Body of pancreas (tissue), 4 donors: ENCODE results near the gene NUBPL. TPM values are rescaled to one million over a fixed set of nuclear protein-coding genes. Genes with fewer than 3 reads are reported as not detected.
"Not testable (repeated sequence)": the region's sequence is repeated elsewhere in the genome, so short reads cannot be mapped to it uniquely, and the experiment has no call there.

Experiments
- ATAC-seq: fragments of 150-250 bp; one replicate; pipeline ENCODE4 v1.9.1; 2016
- DNase-seq, 4 donors: peaks; one replicate each; pipeline ENCODE4 v3.0.0-alpha.2; 2019
- H3K27ac ChIP-seq, 4 donors: fragments of 200-600 bp; sonication (generic); 1 replicate in 3 of 4; 2 replicates in 1 of 4; pipeline versions ENCODE4 v1.5.1 to v1.6.1; 2016 to 2019; ENCODE audit warnings: mild to moderate bottlenecking in 1 of 4, mixed read lengths in 1 of 4, moderate library complexity in 1 of 4
- H3K27me3 ChIP-seq, 2 donors: fragments of 200-600 bp; sonication (generic); one replicate each; pipeline ENCODE4 v1.6.0; 2016; ENCODE audit warnings: mild to moderate bottlenecking in 1 of 2
- H3K36me3 ChIP-seq, 2 donors: fragments of 200-600 bp; sonication (generic); replicated peaks in 1 of 2; 2 replicates each; pipeline ENCODE4 v1.5.1; 2016; ENCODE audit warnings: low read depth in 2 of 2; ENCODE audit not compliant: insufficient read depth in 1 of 2
- H3K4me1 ChIP-seq: fragments of 200-600 bp; sonication (generic); one replicate; pipeline ENCODE4 v1.6.0; 2016
- H3K4me3 ChIP-seq, 2 donors: fragments of 200-600 bp; sonication (generic); 1 replicate in 1 of 2; 2 replicates in 1 of 2; pipeline ENCODE4 v1.5.1; 2016 to 2019
- H3K9me3 ChIP-seq, 3 donors: fragments of 200-600 bp; sonication (generic); 1 replicate in 2 of 3; 2 replicates in 1 of 3; pipeline ENCODE4 v1.5.1; 2016
- POLR2A ChIP-seq, 3 donors: fragments of 450-650 bp; IDR thresholded peaks; one replicate each; pipeline ENCODE4 v1.6.1; 2016; ENCODE audit warnings: antibody characterized with exemption in 3 of 3, mild to moderate bottlenecking in 2 of 3
- WGBS, 2 donors: methylation state at CpG; one replicate each; pipeline ENCODE4 v1.1.5; 2017; 5-methylcytosine and 5-hydroxymethylcytosine counted together
- intact Hi-C: fragments of 100-400 bp; cut with DNase I; formaldehyde crosslinking; loops from one replicate; pipeline ENCODE4 v1.15.1; 2023
- total RNA-seq, 2 donors: library from RNA; depleted of rRNA; stranded (reverse); fragments of >200 nt; gene quantifications; one replicate each; pipeline ENCODE4 v1.1.0, GENCODE V29; 2016
- TF ChIP-seq, protein P1 (sequence below), 7 experiments: fragments of 450-650 bp in 4 of 7; fragments of 200-600 bp in 3 of 7; sonication (generic) in 3 of 7; IDR thresholded peaks; one replicate each; pipeline ENCODE4 v1.5.1; 2016 to 2019; ENCODE audit warnings: antibody characterized with exemption in 7 of 7

Gene NUBPL
- total RNA-seq, 2 donors from 2014 or later, result 4.7 to 18.5 TPM

GRCh38 chr14:31700282-31701074 lies 139.3 kb downstream of the NUBPL start:
- no peaks in the 10 kb centered on the region for H3K4me1 ChIP-seq
- H3K36me3 ChIP-seq, result no peaks in the 10 kb centered on the region
- no peak for ATAC-seq
- no peak overlapping the region for H3K27ac ChIP-seq
- intact Hi-C loops, result no loop called here
- H3K27me3 ChIP-seq, result no peaks in the 10 kb centered on the region
- TF ChIP-seq, protein P1, sequence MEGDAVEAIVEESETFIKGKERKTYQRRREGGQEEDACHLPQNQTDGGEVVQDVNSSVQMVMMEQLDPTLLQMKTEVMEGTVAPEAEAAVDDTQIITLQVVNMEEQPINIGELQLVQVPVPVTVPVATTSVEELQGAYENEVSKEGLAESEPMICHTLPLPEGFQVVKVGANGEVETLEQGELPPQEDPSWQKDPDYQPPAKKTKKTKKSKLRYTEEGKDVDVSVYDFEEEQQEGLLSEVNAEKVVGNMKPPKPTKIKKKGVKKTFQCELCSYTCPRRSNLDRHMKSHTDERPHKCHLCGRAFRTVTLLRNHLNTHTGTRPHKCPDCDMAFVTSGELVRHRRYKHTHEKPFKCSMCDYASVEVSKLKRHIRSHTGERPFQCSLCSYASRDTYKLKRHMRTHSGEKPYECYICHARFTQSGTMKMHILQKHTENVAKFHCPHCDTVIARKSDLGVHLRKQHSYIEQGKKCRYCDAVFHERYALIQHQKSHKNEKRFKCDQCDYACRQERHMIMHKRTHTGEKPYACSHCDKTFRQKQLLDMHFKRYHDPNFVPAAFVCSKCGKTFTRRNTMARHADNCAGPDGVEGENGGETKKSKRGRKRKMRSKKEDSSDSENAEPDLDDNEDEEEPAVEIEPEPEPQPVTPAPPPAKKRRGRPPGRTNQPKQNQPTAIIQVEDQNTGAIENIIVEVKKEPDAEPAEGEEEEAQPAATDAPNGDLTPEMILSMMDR (IDR thresholded peaks at IDR 0.05), result no peak
- TF ChIP-seq POLR2A (IDR thresholded peaks at IDR 0.05), result no peak
- no peak overlapping the region for H3K4me3 ChIP-seq
- no peaks in the 10 kb centered on the region for H3K9me3 ChIP-seq
- WGBS, 2 donors, result 95% methylated on average over 7 to 34 of the region's 35 CpGs
- DNase-seq, result no peak

GRCh38 chr14:31702130-31702529 lies 140.9 kb downstream of the NUBPL start:
- Histone ChIP-seq H3K4me1 (no peaks in the 10 kb centered on the region), H3K9me3 (no peaks in the 10 kb centered on the region), H3K27me3 (no peaks in the 10 kb centered on the region), H3K27ac (no peak overlapping the region), H3K4me3 (no peak overlapping the region), H3K36me3 (no peaks in the 10 kb centered on the region)
- TF ChIP-seq, protein P1 (IDR thresholded peaks at IDR 0.05), result no peak
- TF ChIP-seq POLR2A (IDR thresholded peaks at IDR 0.05), result no peak
- WGBS, 2 donors, result 95 to 100% methylated on average over 2 of the region's 2 CpGs
- intact Hi-C loops, result no loop called here
- ATAC-seq (no peak), DNase-seq (no peak)

- H3K4me1 ChIP-seq, result no peaks in the 10 kb centered on the region
- ATAC-seq, result no peak
- no peak overlapping the region for H3K27ac ChIP-seq
- no peaks in the 10 kb centered on the region for H3K36me3 ChIP-seq
- no peak for DNase-seq
- 75 to 97% methylated on average over 2 of the region's 2 CpGs for WGBS, 2 donors
- intact Hi-C loops, result no loop called here
- no peaks in the 10 kb centered on the region for H3K9me3 ChIP-seq
- TF ChIP-seq, protein P1 (IDR thresholded peaks at IDR 0.05), result no peak
- TF ChIP-seq POLR2A (IDR thresholded peaks at IDR 0.05), result no peak
- H3K4me3 ChIP-seq, result no peak overlapping the region
- H3K27me3 ChIP-seq, result no peaks in the 10 kb centered on the region
Observed at GRCh38 chr14:31703056-31703455, 141.9 kb downstream of the NUBPL start.

DNA sequence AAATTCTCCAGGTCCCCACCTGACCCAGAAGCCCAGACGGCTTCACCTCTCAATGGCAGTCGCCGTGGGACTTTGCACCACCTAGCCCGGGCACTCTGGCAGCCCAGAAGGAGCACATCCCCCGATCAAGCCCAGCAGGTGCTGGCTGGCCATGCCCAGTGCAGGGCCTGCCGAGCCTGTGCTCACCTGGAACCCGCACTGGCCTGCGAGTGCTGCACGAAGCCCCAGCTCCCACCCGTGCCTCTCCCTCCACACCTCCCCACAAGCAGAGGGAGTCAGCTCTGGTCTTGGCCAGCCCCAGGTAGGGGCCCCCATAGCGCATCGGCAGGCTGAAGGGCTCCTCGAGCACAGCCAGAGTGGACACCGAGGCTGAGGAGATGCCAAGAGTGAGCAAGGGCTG lies 144.5 kb downstream of the NUBPL start:
- intact Hi-C loops, result no loop called here
- ATAC-seq, result no peak
- Histone ChIP-seq H3K36me3 (no peaks in the 10 kb centered on the region), H3K4me3 (no peak overlapping the region), H3K9me3 (no peaks in the 10 kb centered on the region), H3K27ac (no peak overlapping the region), H3K4me1 (no peaks in the 10 kb centered on the region), H3K27me3 (no peaks in the 10 kb centered on the region)
- no peak for DNase-seq
- no peak for TF ChIP-seq POLR2A (IDR thresholded peaks at IDR 0.05)
- TF ChIP-seq, protein P1 (IDR thresholded peaks at IDR 0.05), result no peak
- 85 to 100% methylated on average over 1 to 13 of the region's 14 CpGs for WGBS, 2 donors

DNA sequence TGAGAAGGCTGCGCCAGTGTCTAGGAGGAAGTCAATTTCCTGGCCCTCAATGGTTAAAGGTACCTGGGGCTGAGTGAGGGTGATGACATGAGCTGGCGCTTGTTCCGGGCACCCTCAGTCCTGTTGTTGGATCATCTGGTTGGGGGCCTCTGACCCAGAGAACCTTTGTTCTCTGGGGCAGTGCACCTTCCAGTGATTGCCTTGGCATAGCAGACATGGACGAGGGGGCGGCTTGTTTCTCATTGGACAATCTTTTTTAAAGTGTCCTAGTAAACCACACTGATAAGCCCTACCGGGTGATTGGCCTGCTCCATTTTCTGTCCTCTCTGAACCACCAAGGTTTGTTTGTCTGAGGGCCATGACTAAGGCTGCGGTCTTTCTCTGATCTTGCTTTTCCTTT lies 147.5 kb downstream of the NUBPL start:
- H3K4me3 ChIP-seq, H3K9me3 ChIP-seq, intact Hi-C loops, H3K36me3 ChIP-seq, DNase-seq, H3K4me1 ChIP-seq, H3K27me3 ChIP-seq, ATAC-seq, H3K27ac ChIP-seq: not testable (repeated sequence)
- 98% methylated on average over 5 to 7 of the region's 7 CpGs for WGBS, 2 donors
